ENCODE measurements around the gene CDH10.

The CDH10 gene

GRCh38 chr5:24595329-24595728 is 49.4 kb downstream of the CDH10 start:
- FAIRE-seq = no peak

- peak; percentile 56 for FAIRE-seq
Observed at GRCh38 chr5:24591426-24591825, 53.4 kb downstream of the CDH10 start.

GRCh38 chr5:24589566-24589965 is 55.2 kb downstream of the CDH10 start:
- FAIRE-seq = no peak

- FAIRE-seq = no peak
Observed at GRCh38 chr5:24585751-24586150, 59.0 kb downstream of the CDH10 start.

- no peak for FAIRE-seq
Observed at GRCh38 chr5:24571302-24571701, 73.5 kb downstream of the CDH10 start.

- FAIRE-seq = no peak
Observed at GRCh38 chr5:24566933-24567332, 77.8 kb downstream of the CDH10 start.

GRCh38 chr5:24555229-24555628 is 89.5 kb downstream of the CDH10 start:
- FAIRE-seq = no peak

GRCh38 chr5:24547132-24547531 is 97.6 kb downstream of the CDH10 start:
- FAIRE-seq = peak; percentile 88

- peak; percentile 97 for FAIRE-seq
Observed at GRCh38 chr5:24539613-24540012, 105.2 kb downstream of the CDH10 start.

GRCh38 chr5:24538346-24538745 is 106.4 kb downstream of the CDH10 start:
- FAIRE-seq = no peak

- peak; percentile 91 for FAIRE-seq
Observed at GRCh38 chr5:24535646-24536045, 109.1 kb downstream of the CDH10 start.

GRCh38 chr5:24530906-24531305 is 113.9 kb downstream of the CDH10 start:
- no peak for FAIRE-seq

GRCh38 chr5:24525414-24525813 is 119.4 kb downstream of the CDH10 start:
- FAIRE-seq = no peak

- no peak for FAIRE-seq
Observed at GRCh38 chr5:24512423-24512822, 132.4 kb downstream of the CDH10 start.

GRCh38 chr5:24510523-24510988 is 134.2 kb downstream of the CDH10 start:
- peak; percentile 98 for FAIRE-seq

GRCh38 chr5:24509943-24510342 is 134.8 kb downstream of the CDH10 start:
- no peak for FAIRE-seq

- FAIRE-seq = no peak
Observed at GRCh38 chr5:24505258-24505657, 139.5 kb downstream of the CDH10 start.

GRCh38 chr5:24497591-24498157 is 147.1 kb downstream of the CDH10 start:
- FAIRE-seq = no peak

GRCh38 chr5:24497145-24497544 is 147.6 kb downstream of the CDH10 start:
- no peak for FAIRE-seq

GRCh38 chr5:24496268-24496667 is 148.5 kb downstream of the CDH10 start:
- no peak for FAIRE-seq

GRCh38 chr5:24492229-24492628 is 152.5 kb downstream of the CDH10 start:
- FAIRE-seq = no peak

GRCh38 chr5:24491490-24491889 is 153.3 kb downstream of the CDH10 start:
- no peak for FAIRE-seq

GRCh38 chr5:24487368-24488229 is 157.2 kb downstream of the CDH10 start:
- no peak for FAIRE-seq

GRCh38 chr5:24480952-24481351 is 163.8 kb downstream of the CDH10 start:
- no peak for FAIRE-seq
